ENCODE data around the gene HOXB4. TPM values are rescaled to one million over a fixed set of nuclear protein-coding genes. Genes with fewer than 3 reads are reported as not detected.

HOXB4 gene
- total and polyA plus RNA-seq, 10 of the 15 experiments (the other 5 are each of a cell fraction or from before 2014, with no cell fraction given) = 0.35 to 5.8 (median 3.0) TPM

DNA sequence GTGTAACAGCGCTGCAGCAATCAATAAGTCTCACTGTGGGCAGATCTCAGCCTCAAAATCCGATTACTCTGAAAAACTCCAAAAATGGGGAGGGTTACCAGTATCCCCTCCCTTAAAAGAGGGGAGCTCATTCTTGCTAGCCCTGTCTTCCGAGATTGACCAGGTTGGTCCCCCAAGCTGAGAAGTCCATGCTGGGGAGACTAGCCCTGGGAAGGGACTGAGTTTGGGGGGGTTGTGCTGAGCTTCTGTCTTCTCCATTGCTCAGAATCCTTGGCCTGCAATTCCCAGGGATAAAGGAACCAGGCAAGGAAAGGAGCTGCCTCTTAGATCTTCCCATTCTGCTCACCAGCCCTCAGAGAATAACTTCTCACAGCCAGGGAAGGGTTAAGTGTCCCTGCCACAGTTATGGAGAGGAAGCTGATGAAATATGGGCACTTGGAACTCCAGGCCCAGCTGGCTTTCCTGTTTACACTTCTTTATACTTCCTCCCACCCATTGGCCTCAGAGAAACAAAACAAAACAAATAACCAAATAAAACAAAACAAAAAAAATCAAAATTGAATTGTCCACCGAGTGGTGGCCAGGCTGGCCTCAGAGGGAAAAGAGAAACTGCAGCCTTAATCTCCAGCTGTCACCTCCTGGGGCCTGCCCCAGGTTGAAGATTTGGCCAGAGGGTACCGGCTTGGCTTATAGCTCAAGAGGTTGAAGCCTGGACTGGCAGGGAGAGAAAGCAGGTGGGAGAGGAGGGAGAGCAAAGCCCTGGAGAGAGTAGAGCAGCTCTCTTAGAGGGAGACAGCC is 9.3 kb upstream of the HOXB4 start:
- ChIA-PET RAD21 (ENCODE audit: unreplicated experiment) (interaction anchor here (0.8 to 2.6 kb wide), 10 partner anchors 31 to 372 kb away, joined by 3 to 13 read pairs (median 6); no protein-coding TSS in a partner anchor), POLR2A (interaction anchor here (0.6 to 1.1 kb wide), 3 partner anchors 86 to 475 kb away, joined by 3 to 4 read pairs (median 3); no protein-coding TSS in a partner anchor), CTCF (interaction anchor here (0.8 to 3.3 kb wide), 17 partner anchors 13 to 617 kb away, joined by 3 to 22 read pairs (median 4); partner anchors contain the start of gene CDK5RAP3), SMC1A (ENCODE audit: uncharacterized antibody, unreplicated experiment) (interaction anchor here (0.5 to 3.0 kb wide), 14 partner anchors 12 to 501 kb away, joined by 3 to 23 read pairs (median 4); no protein-coding TSS in a partner anchor)
- 53% methylated on average over 5 of the region's 5 CpGs for WGBS (ENCODE audit: insufficient coverage, insufficient replicate concordance, low lambda C conversion rate, missing lambda C conversion rate)
- Histone ChIP-seq H3K79me2 (ENCODE audit: control insufficient read depth, insufficient read depth, low read length) (no peaks in the 10 kb centered on the region), H3K4me3 (no peak overlapping the region), H3K9me3 (replicated peaks; ENCODE audit: control insufficient read depth, insufficient read depth, low read length) (no peaks in the 10 kb centered on the region), H3K27ac (ENCODE audit: control insufficient read depth, insufficient read depth) (no peak overlapping the region), H3K9ac (ENCODE audit: control insufficient read depth, insufficient read depth, low read length) (no peak overlapping the region), H3K36me3 (ENCODE audit: control insufficient read depth in 2 of 2, insufficient read depth in 2 of 2, low read length in 1 of 2) (no peaks in the 10 kb centered on the region), H4K20me1 (ENCODE audit: control insufficient read depth, insufficient read depth) (no peaks in the 10 kb centered on the region), H3K4me2 (ENCODE audit: control insufficient read depth, insufficient read depth) (no peak overlapping the region), H3K4me1 (ENCODE audit: control insufficient read depth, insufficient read depth, low read length) (peaks cover 2% of the 10 kb centered on the region), H3K27me3 (replicated peaks in 1 of 2; ENCODE audit: control insufficient read depth in 2 of 2, insufficient read depth in 2 of 2, low read length in 1 of 2) (peaks cover 0 to 4% of the 10 kb centered on the region in 2 experiments; a peak in 2 of 4 replicates), H2AFZ (ENCODE audit: control insufficient read depth, low read depth, low read length) (no peak overlapping the region)
- FAIRE-seq = no peak
- ATAC-seq = no peak
- TF ChIP-seq YBX1 (IDR thresholded peaks at IDR 0.05) (no peak), SPI1 (IDR thresholded peaks at IDR 0.05; ENCODE audit: borderline replicate concordance, insufficient read depth, low read depth, low read length) (no peak), TBL1XR1 (IDR thresholded peaks at IDR 0.05; ENCODE audit: low read depth, low read length) (no peak), CBX5 (IDR thresholded peaks at IDR 0.05; ENCODE audit: low read depth) (no peak), BACH1 (IDR thresholded peaks at IDR 0.05; ENCODE audit: borderline replicate concordance) (no peak), TAF1 (IDR thresholded peaks at IDR 0.05; ENCODE audit: borderline replicate concordance, low read depth, low read length) (no peak), IKZF1 (conservative IDR thresholded peaks at IDR 0.05) (no peak), NFYA (IDR thresholded peaks at IDR 0.05; ENCODE audit: borderline replicate concordance, low read depth, low read length) (no peak), CBFB (IDR thresholded peaks at IDR 0.05; ENCODE audit: low read depth) (no peak), MTA3 (IDR thresholded peaks at IDR 0.05; ENCODE audit: borderline replicate concordance, low read length) (no peak)
- TF ChIP-seq, protein P1, sequence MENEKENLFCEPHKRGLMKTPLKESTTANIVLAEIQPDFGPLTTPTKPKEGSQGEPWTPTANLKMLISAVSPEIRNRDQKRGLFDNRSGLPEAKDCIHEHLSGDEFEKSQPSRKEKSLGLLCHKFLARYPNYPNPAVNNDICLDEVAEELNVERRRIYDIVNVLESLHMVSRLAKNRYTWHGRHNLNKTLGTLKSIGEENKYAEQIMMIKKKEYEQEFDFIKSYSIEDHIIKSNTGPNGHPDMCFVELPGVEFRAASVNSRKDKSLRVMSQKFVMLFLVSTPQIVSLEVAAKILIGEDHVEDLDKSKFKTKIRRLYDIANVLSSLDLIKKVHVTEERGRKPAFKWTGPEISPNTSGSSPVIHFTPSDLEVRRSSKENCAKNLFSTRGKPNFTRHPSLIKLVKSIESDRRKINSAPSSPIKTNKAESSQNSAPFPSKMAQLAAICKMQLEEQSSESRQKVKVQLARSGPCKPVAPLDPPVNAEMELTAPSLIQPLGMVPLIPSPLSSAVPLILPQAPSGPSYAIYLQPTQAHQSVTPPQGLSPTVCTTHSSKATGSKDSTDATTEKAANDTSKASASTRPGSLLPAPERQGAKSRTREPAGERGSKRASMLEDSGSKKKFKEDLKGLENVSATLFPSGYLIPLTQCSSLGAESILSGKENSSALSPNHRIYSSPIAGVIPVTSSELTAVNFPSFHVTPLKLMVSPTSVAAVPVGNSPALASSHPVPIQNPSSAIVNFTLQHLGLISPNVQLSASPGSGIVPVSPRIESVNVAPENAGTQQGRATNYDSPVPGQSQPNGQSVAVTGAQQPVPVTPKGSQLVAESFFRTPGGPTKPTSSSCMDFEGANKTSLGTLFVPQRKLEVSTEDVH (IDR thresholded peaks at IDR 0.05; ENCODE audit: low read depth, partially characterized antibody) = no peak
- TF ChIP-seq, protein P2, sequence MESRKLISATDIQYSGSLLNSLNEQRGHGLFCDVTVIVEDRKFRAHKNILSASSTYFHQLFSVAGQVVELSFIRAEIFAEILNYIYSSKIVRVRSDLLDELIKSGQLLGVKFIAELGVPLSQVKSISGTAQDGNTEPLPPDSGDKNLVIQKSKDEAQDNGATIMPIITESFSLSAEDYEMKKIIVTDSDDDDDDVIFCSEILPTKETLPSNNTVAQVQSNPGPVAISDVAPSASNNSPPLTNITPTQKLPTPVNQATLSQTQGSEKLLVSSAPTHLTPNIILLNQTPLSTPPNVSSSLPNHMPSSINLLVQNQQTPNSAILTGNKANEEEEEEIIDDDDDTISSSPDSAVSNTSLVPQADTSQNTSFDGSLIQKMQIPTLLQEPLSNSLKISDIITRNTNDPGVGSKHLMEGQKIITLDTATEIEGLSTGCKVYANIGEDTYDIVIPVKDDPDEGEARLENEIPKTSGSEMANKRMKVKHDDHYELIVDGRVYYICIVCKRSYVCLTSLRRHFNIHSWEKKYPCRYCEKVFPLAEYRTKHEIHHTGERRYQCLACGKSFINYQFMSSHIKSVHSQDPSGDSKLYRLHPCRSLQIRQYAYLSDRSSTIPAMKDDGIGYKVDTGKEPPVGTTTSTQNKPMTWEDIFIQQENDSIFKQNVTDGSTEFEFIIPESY (IDR thresholded peaks at IDR 0.05) = no peak
- in situ Hi-C loops (cut with MboI) = no loop called here
- DNase-seq (ENCODE audit: low read depth, low spot score) = no peak
- intact Hi-C loops (cut with micrococcal nuclease; ENCODE audit: unreplicated experiment) = no loop called here
- BruUV-seq (replicated peaks) = no TSS peak

All from GM12878 (cell line).